GM19463 (cell line): ENCODE data around the gene LIPT2.

Source experiments
- ATAC-seq: cut with Tn5 transposase; IDR thresholded peaks from one replicate; pipeline ENCODE4 v1.9.1; 2021; ENCODE audit warnings: mild to moderate bottlenecking, moderate library complexity; ENCODE audit not compliant: unreplicated experiment

The LIPT2 gene

GRCh38 chr11:74504100-74504691 is 10.7 kb upstream of the LIPT2 start:
- no peak for ATAC-seq

GRCh38 chr11:74494916-74495315 is 1.4 kb upstream of the LIPT2 start:
- no peak for ATAC-seq

GRCh38 chr11:74493791-74494630 is 487 bp upstream of the LIPT2 start:
- no peak for ATAC-seq

GRCh38 chr11:74492084-74492483 is 1.4 kb downstream of the LIPT2 start:
- no peak for ATAC-seq

DNA sequence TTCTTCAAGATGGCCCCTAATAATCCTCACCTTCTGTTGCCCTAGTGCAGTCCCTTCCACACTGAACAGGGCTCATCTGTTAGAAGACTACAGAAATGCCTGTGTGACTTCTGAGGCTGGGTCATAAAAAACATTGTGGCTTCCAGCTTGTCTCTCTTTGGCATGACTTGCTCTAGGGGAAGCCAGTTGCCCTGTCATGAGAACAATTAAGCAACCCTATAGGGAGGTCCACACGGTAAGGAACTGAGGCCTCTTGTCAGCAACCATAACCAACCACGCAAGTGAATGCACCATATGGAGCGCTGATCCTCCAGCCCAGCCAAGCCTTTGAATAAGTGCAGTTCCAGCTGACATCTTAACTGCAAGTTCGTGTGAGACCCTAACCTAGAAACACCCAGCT is 2.6 kb downstream of the LIPT2 start:
- no peak for ATAC-seq

- ATAC-seq, result no peak
Observed at GRCh38 chr11:74487875-74488274, 5.6 kb downstream of the LIPT2 start.

GRCh38 chr11:74485868-74486267 is 7.7 kb downstream of the LIPT2 start:
- ATAC-seq, result no peak

DNA sequence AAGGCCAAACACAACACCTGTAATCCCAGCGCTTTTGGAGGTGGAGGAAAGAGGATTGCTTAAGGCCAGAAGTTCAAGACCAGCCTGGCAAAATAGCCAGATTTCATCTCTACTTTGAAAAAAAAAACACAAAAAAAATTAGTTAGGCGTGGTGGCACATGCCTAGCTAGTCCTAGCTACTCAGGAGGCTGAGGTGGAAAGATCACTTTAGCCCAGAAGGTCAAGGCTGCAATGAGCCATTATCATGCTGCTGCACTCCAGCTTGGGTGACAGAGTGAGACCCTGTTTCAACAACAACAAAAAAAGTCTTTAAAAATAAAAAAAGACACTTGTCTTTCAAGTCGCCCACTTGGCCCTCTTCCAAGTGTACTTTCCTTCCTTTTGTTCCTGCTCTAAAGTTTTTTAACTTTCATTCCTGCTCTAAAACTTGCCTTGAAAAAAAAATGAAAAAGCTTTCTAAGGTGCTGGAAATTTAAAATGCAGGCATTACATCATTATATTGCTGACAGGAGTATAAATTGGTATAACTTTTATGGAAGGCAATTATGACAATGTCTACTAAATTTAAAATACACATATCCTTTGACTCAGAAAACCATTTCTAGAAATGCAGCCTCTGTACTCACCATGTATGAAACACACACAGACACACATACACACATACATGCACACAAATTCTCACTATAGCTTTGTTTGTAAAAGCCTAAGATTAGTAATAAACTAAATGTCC is 12.7 kb downstream of the LIPT2 start:
- no peak for ATAC-seq

GRCh38 chr11:74479732-74480123 is 13.8 kb downstream of the LIPT2 start:
- no peak for ATAC-seq

GRCh38 chr11:74478877-74479731 is 14.4 kb downstream of the LIPT2 start:
- ATAC-seq, result no peak

DNA sequence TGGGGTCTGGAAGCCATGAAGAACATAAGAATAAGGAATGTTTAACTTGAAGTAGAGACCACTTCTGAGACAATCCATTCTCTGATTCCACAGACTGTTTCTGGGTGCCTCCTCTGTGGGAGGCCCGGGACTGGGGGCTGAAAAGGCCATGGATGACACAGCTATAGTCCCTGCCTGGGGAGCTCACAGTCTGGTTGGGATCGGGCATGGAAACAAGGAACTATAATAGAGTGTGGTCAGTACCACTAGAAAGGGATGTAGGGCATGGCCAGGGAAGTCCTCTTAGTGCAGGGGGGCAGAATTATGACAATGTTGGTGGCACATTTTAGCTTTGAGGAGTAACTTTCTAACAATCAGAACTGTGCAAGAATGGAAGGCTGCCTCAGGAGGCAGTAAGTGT is 17.0 kb downstream of the LIPT2 start:
- no peak for ATAC-seq

DNA sequence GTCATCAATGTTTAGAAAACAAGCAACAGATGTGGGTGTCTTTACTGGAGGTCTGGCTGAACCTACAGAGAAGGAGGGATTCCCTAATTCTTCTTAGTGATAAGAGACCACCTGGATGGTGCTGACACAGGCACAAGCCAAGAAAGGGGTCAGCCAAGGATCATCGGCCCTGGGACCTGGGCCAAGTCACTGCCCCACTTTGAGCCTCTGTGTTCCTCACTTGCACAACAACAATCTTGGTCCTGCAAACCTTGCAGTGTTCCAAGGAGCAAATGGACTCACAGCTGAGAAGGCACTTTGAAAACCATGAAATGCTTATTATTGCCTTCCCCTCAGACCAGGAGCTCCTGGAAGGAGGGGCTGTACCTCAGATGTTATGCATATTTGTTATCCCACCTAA is 19.2 kb downstream of the LIPT2 start:
- ATAC-seq, result no peak

DNA sequence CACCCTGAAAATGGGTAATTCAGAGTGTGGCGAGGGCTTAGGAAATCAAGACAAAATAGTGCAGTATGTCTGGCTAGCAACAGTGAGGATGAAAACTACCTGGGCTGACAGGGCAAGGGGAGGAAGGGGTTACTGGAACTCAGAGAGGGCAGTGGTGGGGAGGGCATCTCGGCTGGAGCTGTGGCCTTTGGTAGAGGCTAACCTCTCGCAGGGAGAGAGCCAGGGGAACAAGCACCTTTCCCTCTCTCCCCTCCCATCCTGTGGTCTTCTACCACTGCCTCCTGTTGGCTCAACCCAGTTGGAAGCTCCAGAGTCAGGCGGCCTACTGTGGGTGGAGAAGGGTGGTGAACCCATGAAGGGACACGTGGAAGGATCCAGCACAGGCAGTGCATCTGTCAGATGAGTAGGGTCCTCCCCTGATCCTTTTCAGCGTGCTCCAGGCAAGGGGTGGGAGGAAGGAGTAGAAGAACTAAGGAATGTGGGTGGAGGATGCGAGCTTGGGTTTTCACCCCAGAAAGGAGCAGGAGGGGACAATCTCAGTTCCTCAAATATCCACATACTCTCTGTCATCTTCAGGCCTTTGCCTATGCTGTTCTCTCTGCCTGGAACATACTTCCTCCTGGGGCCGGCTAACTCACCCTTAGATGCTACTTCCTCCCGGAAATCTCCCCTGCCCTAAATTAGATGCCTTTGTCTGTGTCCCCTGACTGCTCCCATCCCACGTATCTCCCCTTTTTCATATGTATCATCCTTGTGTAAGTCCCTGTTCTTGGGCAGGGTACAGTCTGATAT is 19.9 kb downstream of the LIPT2 start:
- no peak for ATAC-seq

DNA sequence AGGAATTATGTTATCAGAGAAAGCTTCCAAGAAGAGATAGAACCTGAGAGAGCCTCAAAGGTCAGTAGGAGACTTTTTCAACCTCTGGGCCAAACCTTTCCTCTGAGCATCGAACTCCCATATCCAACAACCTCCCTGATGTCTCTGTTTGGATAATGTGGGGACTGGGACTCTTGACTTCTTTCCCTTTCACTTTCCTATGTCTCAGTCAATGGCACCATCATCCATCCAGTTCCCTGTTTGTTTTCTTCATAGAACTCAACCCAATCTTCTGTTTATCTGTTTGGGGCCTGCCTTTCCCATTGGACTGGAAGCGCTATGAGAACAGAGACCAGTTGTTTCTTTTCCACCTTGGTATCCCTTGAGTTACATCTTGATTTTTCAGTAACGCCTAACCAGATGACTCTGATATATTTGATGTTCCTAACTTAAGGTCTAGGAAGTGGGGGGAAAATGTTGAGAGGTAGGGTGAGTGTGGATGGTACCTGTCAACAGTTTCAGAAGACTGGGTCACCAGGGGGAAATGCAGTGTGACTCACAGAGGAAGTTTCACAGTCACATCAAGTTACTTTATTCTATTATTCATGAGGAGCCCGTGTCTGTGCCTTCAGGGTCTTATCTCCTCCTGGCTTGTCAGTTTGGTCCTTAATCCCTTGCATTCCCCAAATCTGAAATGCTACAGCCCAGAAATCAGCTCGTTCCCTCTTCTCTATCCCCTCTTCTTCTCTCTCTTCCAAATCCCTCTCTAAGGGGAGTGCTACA is 21.7 kb downstream of the LIPT2 start:
- ATAC-seq, result no peak

DNA sequence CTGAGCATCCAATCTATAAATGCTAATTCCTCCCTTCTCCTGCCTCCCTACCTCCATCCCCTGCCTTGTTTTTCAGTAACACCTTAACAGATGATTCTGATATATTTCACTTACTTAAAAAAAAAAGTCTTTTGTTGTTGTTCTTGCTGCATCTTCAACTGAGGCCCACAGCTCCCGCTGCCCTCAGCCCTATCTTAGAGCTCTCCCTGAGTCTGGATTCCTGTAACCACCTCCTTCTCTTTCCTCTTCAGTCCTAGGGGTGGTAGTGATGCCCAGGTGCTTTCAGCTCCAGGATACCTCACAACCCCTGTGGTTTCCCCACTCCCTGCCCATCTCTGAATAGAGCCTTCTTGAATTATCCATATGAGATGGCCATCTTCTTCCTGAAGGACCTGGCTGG is 22.5 kb downstream of the LIPT2 start:
- ATAC-seq, result no peak

GRCh38 chr11:74470526-74470925 is 23.0 kb downstream of the LIPT2 start:
- no peak for ATAC-seq

DNA sequence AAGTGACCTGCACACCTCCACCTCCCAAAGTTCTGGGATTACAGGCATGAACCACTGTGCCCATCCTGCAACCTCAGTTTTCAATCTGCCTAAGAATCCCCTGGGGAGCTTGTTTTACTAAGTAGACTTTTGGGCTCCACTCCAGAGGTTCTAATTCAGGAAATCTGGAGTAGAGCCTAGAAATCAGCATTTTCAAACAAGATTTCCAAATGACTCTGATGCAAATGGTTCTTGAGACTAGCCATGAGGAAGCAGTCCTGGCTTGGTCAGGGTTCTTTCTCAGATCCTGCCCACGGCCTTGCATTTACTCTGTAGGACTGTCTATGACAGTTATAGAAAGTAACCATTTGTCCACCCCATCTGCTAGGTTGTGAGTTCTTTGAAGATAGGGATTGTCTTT is 24.6 kb downstream of the LIPT2 start:
- no peak for ATAC-seq

DNA sequence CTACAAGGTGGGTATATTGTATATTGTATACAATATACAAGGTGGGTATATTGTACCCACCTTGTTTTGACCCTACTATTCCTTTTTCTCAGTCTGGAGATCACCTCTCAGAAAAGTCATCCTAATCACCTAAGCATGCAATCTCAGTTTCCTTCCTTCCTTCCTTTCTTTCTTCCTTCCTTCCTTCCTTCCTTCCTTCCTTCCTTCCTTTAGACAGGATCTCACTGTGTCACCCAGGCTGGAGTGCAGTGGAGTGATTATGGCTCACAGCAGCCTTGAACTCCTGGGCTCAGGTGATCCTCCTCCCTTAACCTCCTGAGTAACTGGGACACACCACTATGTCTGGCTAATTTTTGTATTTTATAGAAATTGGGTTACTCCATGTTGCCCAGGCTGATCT is 25.0 kb downstream of the LIPT2 start:
- ATAC-seq, result no peak

GRCh38 chr11:74468058-74468457 is 25.5 kb downstream of the LIPT2 start:
- no peak for ATAC-seq
